HEK293 (cell line): ENCODE data around the gene LDLRAD4.
A peak's percentile ranks its signal among the peaks of the same experiment; 100 is the strongest.

Experiments
- CTCF ChIA-PET: fragments of 350-600 bp; formaldehyde crosslinking; extraction: SDS; loops from one replicate; lab custom pipeline; 2021; ENCODE audit warnings: antibody characterized with exemption; lab: Yijun Ruan, JAX
- POLR2A ChIA-PET: fragments of 300-600 bp; formaldehyde crosslinking; extraction: SDS; loops from one replicate; lab custom pipeline; 2020; ENCODE audit warnings: antibody characterized with exemption, inconsistent platforms; lab: Yijun Ruan, JAX
- H3K27ac ChIP-seq: fragments of 200-500 bp; sonication (Bioruptor generic); 2 replicates; pipeline ENCODE4 v1.5.1; 2014; ENCODE audit warnings: low read depth, low read length, control low read depth, inconsistent platforms; ENCODE audit errors: extremely low read depth
- H3K36me3 ChIP-seq, 2 experiments: fragments of 200-500 bp in 1 of 2; sonication (Bioruptor generic) in 1 of 2; 1 replicate in 1 of 2; 2 replicates in 1 of 2; pipeline ENCODE4 v1.5.1; 2014 to 2017; ENCODE audit warnings: inconsistent platforms in 2 of 2, low read length in 2 of 2; ENCODE audit not compliant: control insufficient read depth in 2 of 2, insufficient read depth in 1 of 2
- H3K4me1 ChIP-seq: fragments of 200-500 bp; sonication (Bioruptor generic); 2 replicates; pipeline ENCODE4 v1.5.1; 2014; ENCODE audit warnings: mild to moderate bottlenecking, low read length, inconsistent platforms; ENCODE audit not compliant: control insufficient read depth, insufficient read depth
- H3K4me3 ChIP-seq: 2 replicates; pipeline ENCODE4 v1.5.1; 2011; ENCODE audit warnings: low read depth, mild to moderate bottlenecking, control low read depth, low read length, moderate library complexity
- H3K9me3 ChIP-seq: fragments of 200-500 bp; sonication (Bioruptor generic); 2 replicates; pipeline ENCODE4 v1.5.1; 2014; ENCODE audit warnings: low read depth, low read length, inconsistent platforms; ENCODE audit not compliant: control insufficient read depth, insufficient read depth
- GLIS1 ChIP-seq: fragments of 450-650 bp; formaldehyde crosslinking; IDR thresholded peaks from 2 replicates; pipeline ENCODE4 v1.5.1; 2016; ENCODE audit warnings: missing biosample characterization, missing genetic modification characterization
- KLF1 ChIP-seq: fragments of 450-650 bp; formaldehyde crosslinking; IDR thresholded peaks from 2 replicates; pipeline ENCODE4 v1.5.1; 2016; ENCODE audit warnings: missing biosample characterization, missing genetic modification characterization
- TRIM28 ChIP-seq: IDR thresholded peaks from 2 replicates; pipeline ENCODE4 v1.6.1; 2011; ENCODE audit warnings: low read length, control low read depth, borderline replicate concordance
- ZBTB17 ChIP-seq: fragments of 450-650 bp; formaldehyde crosslinking; IDR thresholded peaks from 2 replicates; pipeline ENCODE4 v1.5.1; 2016; ENCODE audit warnings: missing biosample characterization, missing genetic modification characterization
- ZNF184 ChIP-seq: fragments of 450-650 bp; IDR thresholded peaks from 2 replicates; pipeline ENCODE4 v1.5.1; 2018; ENCODE audit warnings: missing biosample characterization, mild to moderate bottlenecking, missing genetic modification characterization
- ZNF221 ChIP-seq: fragments of 450-650 bp; formaldehyde crosslinking; IDR thresholded peaks from 2 replicates; pipeline ENCODE4 v1.5.1; 2017; ENCODE audit warnings: missing biosample characterization, missing genetic modification characterization, borderline replicate concordance
- ZNF248 ChIP-seq: fragments of 450-650 bp; formaldehyde crosslinking; IDR thresholded peaks from 2 replicates; pipeline ENCODE4 v1.5.1; 2017; ENCODE audit warnings: missing biosample characterization, missing genetic modification characterization
- ZNF266 ChIP-seq: fragments of 450-650 bp; formaldehyde crosslinking; IDR thresholded peaks from 2 replicates; pipeline ENCODE4 v1.5.1; 2016; ENCODE audit warnings: missing biosample characterization, missing genetic modification characterization, low read depth
- ZNF311 ChIP-seq: fragments of 450-650 bp; formaldehyde crosslinking; IDR thresholded peaks from 2 replicates; pipeline ENCODE4 v1.5.1; 2017; ENCODE audit warnings: missing biosample characterization, missing genetic modification characterization, borderline replicate concordance
- ZNF423 ChIP-seq: fragments of 450-650 bp; formaldehyde crosslinking; IDR thresholded peaks from 2 replicates; pipeline ENCODE4 v1.5.1; 2016; ENCODE audit warnings: missing biosample characterization, missing genetic modification characterization
- ZNF514 ChIP-seq: fragments of 450-650 bp; formaldehyde crosslinking; IDR thresholded peaks from 2 replicates; pipeline ENCODE4 v1.5.1; 2016; ENCODE audit warnings: missing biosample characterization, missing genetic modification characterization
- ZNF585B ChIP-seq: fragments of 450-650 bp; formaldehyde crosslinking; IDR thresholded peaks from 2 replicates; pipeline ENCODE4 v1.5.1; 2016; ENCODE audit warnings: missing biosample characterization, missing genetic modification characterization
- ZNF660 ChIP-seq: fragments of 450-650 bp; IDR thresholded peaks from 2 replicates; pipeline ENCODE4 v1.5.1; 2018; ENCODE audit warnings: missing biosample characterization, mild to moderate bottlenecking, missing genetic modification characterization
- ZNF707 ChIP-seq: fragments of 450-650 bp; formaldehyde crosslinking; IDR thresholded peaks from 2 replicates; pipeline ENCODE4 v1.5.1; 2016; ENCODE audit warnings: missing biosample characterization, missing genetic modification characterization
- ZNF777 ChIP-seq: fragments of 450-650 bp; formaldehyde crosslinking; IDR thresholded peaks from 2 replicates; pipeline ENCODE4 v1.5.1; 2017; ENCODE audit warnings: missing biosample characterization, missing genetic modification characterization, borderline replicate concordance
- ZNF791 ChIP-seq: fragments of 450-650 bp; formaldehyde crosslinking; IDR thresholded peaks from 2 replicates; pipeline ENCODE4 v1.5.1; 2016; ENCODE audit warnings: missing biosample characterization, missing genetic modification characterization
- ZSCAN23 ChIP-seq: fragments of 450-650 bp; formaldehyde crosslinking; IDR thresholded peaks from 2 replicates; pipeline ENCODE4 v1.5.1; 2016; ENCODE audit warnings: missing biosample characterization, missing genetic modification characterization
- TF ChIP-seq, protein P1 (sequence below): fragments of 450-650 bp; formaldehyde crosslinking; IDR thresholded peaks from 2 replicates; pipeline ENCODE4 v1.5.1; 2017; ENCODE audit warnings: missing biosample characterization, missing genetic modification characterization
- TF ChIP-seq, protein P2 (sequence below): fragments of 450-650 bp; formaldehyde crosslinking; IDR thresholded peaks from 2 replicates; pipeline ENCODE4 v1.5.1; 2017; ENCODE audit warnings: missing biosample characterization, missing genetic modification characterization
- TF ChIP-seq, protein P3 (sequence below): fragments of 450-650 bp; formaldehyde crosslinking; IDR thresholded peaks from 2 replicates; pipeline ENCODE4 v1.5.1; 2016; ENCODE audit warnings: missing biosample characterization, missing genetic modification characterization, borderline replicate concordance

LDLRAD4 gene

GRCh38 chr18:13388586-13389490 lies 170.3 kb downstream of the LDLRAD4 start:
- TF ChIP-seq KLF1 (tag by site-specific recombination) (peak; percentile 71), ZNF585B (tag by site-specific recombination) (no peak)
- no peaks in the 10 kb centered on the region; the same call in 1 of the 2 replicates for H3K4me1 ChIP-seq
- ChIA-PET POLR2A (no interaction called here), CTCF (interaction anchor here (0.8 to 1.0 kb wide), 2 partner anchors 11 to 19 kb away, joined by 3 to 4 read pairs; no protein-coding TSS in a partner anchor)
- no peaks in the 10 kb centered on the region for H3K9me3 ChIP-seq
- no peaks in the 10 kb centered on the region for H3K36me3 ChIP-seq
- H3K27ac ChIP-seq: no peak overlapping the region
- H3K4me3 ChIP-seq: no peak overlapping the region

DNA sequence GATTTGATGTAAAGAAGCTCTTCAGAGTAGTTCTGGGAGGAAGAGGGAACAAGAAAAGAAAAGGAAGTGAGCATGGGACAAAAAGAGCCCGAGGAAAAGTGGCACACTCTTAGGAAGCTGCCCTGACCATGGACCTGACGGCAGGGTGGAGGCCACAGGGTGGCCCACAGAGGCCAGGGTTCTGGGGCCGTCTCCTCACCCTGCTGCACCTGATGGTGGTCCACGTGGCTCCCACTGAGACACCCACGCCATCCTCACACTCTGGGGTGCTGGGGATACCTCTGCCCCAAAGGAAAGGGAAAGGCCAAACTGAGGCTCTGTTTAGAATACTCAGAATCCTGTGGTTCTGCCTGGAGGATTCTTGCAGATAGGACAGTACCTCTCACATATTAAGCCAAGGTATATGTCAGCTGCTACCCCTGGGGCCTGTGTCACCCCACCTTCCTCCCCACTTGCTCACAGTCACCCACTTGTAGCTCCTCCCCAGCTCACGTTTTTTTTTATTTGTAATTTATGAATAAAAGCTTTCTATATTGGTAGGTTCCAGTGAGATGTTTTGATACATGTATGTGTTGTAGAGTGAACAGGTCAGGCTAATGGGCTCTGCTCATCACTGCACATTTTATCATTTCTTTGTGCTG lies 171.1 kb downstream of the LDLRAD4 start:
- Histone ChIP-seq H3K27ac (no peak overlapping the region), H3K4me3 (no peak overlapping the region), H3K36me3 (no peaks in the 10 kb centered on the region), H3K9me3 (no peaks in the 10 kb centered on the region), H3K4me1 (no peaks in the 10 kb centered on the region; the same call in 1 of the 2 replicates)
- ChIA-PET CTCF (interaction anchor here (0.8 to 1.0 kb wide), 3 partner anchors 10 to 173 kb away, joined by 3 to 4 read pairs (median 3); no protein-coding TSS in a partner anchor), POLR2A (no interaction called here)
- TF ChIP-seq ZNF707 (tag by site-specific recombination) (no peak), ZSCAN23 (tag by site-specific recombination) (no peak), ZNF248 (tag by site-specific recombination) (no peak), GLIS1 (tag by site-specific recombination) (no peak), ZNF266 (no peak)

- no peak for TF ChIP-seq ZNF660
- TF ChIP-seq ZNF791: no peak
- TF ChIP-seq ZNF184 (tag by site-specific recombination): no peak
- no peak for TF ChIP-seq ZBTB17
- no peak for TF ChIP-seq ZNF311 (tag by site-specific recombination)
- TF ChIP-seq, protein P1, sequence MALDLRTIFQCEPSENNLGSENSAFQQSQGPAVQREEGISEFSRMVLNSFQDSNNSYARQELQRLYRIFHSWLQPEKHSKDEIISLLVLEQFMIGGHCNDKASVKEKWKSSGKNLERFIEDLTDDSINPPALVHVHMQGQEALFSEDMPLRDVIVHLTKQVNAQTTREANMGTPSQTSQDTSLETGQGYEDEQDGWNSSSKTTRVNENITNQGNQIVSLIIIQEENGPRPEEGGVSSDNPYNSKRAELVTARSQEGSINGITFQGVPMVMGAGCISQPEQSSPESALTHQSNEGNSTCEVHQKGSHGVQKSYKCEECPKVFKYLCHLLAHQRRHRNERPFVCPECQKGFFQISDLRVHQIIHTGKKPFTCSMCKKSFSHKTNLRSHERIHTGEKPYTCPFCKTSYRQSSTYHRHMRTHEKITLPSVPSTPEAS (tag by site-specific recombination): no peak
- no peak for TF ChIP-seq ZNF248 (tag by site-specific recombination)
- no peak for TF ChIP-seq ZNF423 (tag by site-specific recombination)
- TF ChIP-seq, protein P2, sequence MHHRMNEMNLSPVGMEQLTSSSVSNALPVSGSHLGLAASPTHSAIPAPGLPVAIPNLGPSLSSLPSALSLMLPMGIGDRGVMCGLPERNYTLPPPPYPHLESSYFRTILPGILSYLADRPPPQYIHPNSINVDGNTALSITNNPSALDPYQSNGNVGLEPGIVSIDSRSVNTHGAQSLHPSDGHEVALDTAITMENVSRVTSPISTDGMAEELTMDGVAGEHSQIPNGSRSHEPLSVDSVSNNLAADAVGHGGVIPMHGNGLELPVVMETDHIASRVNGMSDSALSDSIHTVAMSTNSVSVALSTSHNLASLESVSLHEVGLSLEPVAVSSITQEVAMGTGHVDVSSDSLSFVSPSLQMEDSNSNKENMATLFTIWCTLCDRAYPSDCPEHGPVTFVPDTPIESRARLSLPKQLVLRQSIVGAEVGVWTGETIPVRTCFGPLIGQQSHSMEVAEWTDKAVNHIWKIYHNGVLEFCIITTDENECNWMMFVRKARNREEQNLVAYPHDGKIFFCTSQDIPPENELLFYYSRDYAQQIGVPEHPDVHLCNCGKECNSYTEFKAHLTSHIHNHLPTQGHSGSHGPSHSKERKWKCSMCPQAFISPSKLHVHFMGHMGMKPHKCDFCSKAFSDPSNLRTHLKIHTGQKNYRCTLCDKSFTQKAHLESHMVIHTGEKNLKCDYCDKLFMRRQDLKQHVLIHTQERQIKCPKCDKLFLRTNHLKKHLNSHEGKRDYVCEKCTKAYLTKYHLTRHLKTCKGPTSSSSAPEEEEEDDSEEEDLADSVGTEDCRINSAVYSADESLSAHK (tag by site-specific recombination): no peak
- no peak for TF ChIP-seq ZNF514 (tag by site-specific recombination)
- TF ChIP-seq, protein P3, sequence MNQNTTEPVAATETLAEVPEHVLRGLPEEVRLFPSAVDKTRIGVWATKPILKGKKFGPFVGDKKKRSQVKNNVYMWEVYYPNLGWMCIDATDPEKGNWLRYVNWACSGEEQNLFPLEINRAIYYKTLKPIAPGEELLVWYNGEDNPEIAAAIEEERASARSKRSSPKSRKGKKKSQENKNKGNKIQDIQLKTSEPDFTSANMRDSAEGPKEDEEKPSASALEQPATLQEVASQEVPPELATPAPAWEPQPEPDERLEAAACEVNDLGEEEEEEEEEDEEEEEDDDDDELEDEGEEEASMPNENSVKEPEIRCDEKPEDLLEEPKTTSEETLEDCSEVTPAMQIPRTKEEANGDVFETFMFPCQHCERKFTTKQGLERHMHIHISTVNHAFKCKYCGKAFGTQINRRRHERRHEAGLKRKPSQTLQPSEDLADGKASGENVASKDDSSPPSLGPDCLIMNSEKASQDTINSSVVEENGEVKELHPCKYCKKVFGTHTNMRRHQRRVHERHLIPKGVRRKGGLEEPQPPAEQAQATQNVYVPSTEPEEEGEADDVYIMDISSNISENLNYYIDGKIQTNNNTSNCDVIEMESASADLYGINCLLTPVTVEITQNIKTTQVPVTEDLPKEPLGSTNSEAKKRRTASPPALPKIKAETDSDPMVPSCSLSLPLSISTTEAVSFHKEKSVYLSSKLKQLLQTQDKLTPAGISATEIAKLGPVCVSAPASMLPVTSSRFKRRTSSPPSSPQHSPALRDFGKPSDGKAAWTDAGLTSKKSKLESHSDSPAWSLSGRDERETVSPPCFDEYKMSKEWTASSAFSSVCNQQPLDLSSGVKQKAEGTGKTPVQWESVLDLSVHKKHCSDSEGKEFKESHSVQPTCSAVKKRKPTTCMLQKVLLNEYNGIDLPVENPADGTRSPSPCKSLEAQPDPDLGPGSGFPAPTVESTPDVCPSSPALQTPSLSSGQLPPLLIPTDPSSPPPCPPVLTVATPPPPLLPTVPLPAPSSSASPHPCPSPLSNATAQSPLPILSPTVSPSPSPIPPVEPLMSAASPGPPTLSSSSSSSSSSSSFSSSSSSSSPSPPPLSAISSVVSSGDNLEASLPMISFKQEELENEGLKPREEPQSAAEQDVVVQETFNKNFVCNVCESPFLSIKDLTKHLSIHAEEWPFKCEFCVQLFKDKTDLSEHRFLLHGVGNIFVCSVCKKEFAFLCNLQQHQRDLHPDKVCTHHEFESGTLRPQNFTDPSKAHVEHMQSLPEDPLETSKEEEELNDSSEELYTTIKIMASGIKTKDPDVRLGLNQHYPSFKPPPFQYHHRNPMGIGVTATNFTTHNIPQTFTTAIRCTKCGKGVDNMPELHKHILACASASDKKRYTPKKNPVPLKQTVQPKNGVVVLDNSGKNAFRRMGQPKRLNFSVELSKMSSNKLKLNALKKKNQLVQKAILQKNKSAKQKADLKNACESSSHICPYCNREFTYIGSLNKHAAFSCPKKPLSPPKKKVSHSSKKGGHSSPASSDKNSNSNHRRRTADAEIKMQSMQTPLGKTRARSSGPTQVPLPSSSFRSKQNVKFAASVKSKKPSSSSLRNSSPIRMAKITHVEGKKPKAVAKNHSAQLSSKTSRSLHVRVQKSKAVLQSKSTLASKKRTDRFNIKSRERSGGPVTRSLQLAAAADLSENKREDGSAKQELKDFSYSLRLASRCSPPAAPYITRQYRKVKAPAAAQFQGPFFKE: no peak
- TF ChIP-seq ZNF221 (tag by site-specific recombination): no peak
- TF ChIP-seq ZSCAN23 (tag by site-specific recombination): no peak
- TF ChIP-seq TRIM28: no peak
- TF ChIP-seq ZNF777: no peak
- CTCF ChIA-PET: interaction anchor here (0.8 to 1.0 kb wide), 2 partner anchors 9 to 174 kb away, joined by 3 read pairs; no protein-coding TSS in a partner anchor
Observed at GRCh38 chr18:13390196-13390595, 171.6 kb downstream of the LDLRAD4 start.

More at GRCh38 chr18:13390196-13390595, 171.6 kb downstream of the LDLRAD4 start:
- Histone ChIP-seq H3K4me3 (no peak overlapping the region), H3K36me3 (no peaks in the 10 kb centered on the region), H3K4me1 (no peaks in the 10 kb centered on the region; the same call in 1 of the 2 replicates), H3K9me3 (no peaks in the 10 kb centered on the region), H3K27ac (no peak overlapping the region)
- POLR2A ChIA-PET: no interaction called here
